A673 (cell line): Measurements from ENCODE around the gene PTGS1. TPM values are rescaled to one million over a fixed set of nuclear protein-coding genes. Genes with fewer than 3 reads are reported as not detected.

Source experiments
- BruUV-seq: library from RNA; stranded (reverse); fragments of 400-500 nt; replicated peaks from 2 replicates; lab custom pipeline; 2021; lab: Mats Ljungman, UMichigan
- CTCF ChIA-PET: fragments of 300-600 bp; sonication (Branson Sonifier 250); formaldehyde crosslinking; loops from one replicate; lab custom pipeline; 2022; ENCODE audit warnings: antibody characterized with exemption; lab: Charles Lee
- POLR2A ChIA-PET: fragments of 300-600 bp; sonication (Branson Sonifier 250); formaldehyde crosslinking; loops from one replicate; lab custom pipeline; 2022; ENCODE audit warnings: antibody characterized with exemption; ENCODE audit not compliant: low non-redundant PET; lab: Charles Lee
- DNase-seq: peaks from one replicate; pipeline ENCODE4 v3.0.0-alpha.2; 2015; ENCODE audit warnings: low spot score
- H3K27ac ChIP-seq: fragments of 200-600 bp; sonication (generic); 2 replicates; pipeline ENCODE4 v1.5.1; 2016; ENCODE audit warnings: mixed run types, low read depth, mild to moderate bottlenecking, mixed read lengths, antibody characterized with exemption, low read length; ENCODE audit not compliant: poor library complexity, severe bottlenecking
- H3K27me3 ChIP-seq: fragments of 200-600 bp; sonication (generic); replicated peaks from 2 replicates; pipeline ENCODE4 v1.6.1; 2017; ENCODE audit warnings: mixed run types, low read depth, mild to moderate bottlenecking, mixed read lengths, antibody characterized with exemption, low read length; ENCODE audit not compliant: insufficient read depth, poor library complexity
- H3K36me3 ChIP-seq: fragments of 200-600 bp; sonication (generic); 2 replicates; pipeline ENCODE4 v1.6.1; 2016; ENCODE audit warnings: mixed run types, mild to moderate bottlenecking, mixed read lengths, antibody characterized with exemption, low read length; ENCODE audit not compliant: insufficient read depth, poor library complexity, severe bottlenecking
- H3K4me1 ChIP-seq: fragments of 200-600 bp; sonication (generic); 2 replicates; pipeline ENCODE4 v1.6.1; 2017; ENCODE audit warnings: mixed run types, mild to moderate bottlenecking, mixed read lengths, antibody characterized with exemption, low read length; ENCODE audit not compliant: insufficient read depth, poor library complexity, severe bottlenecking
- H3K4me3 ChIP-seq: fragments of 200-600 bp; sonication (generic); 2 replicates; pipeline ENCODE4 v1.5.1; 2016; ENCODE audit warnings: low read depth, mixed run types, mild to moderate bottlenecking, mixed read lengths, low read length; ENCODE audit not compliant: poor library complexity, severe bottlenecking
- H3K9me3 ChIP-seq: fragments of 200-600 bp; sonication (generic); 2 replicates; pipeline ENCODE4 v1.6.1; 2016; ENCODE audit warnings: mixed run types, low read depth, mild to moderate bottlenecking, mixed read lengths, antibody characterized with exemption, low read length; ENCODE audit not compliant: poor library complexity, severe bottlenecking
- CTCF ChIP-seq: fragments of 300-800, 200-600 bp; sonication (generic); conservative IDR thresholded peaks from 2 replicates; pipeline ENCODE4 v1.5.1; 2017; ENCODE audit warnings: low read depth, mild to moderate bottlenecking, antibody characterized with exemption, low read length, moderate library complexity, mixed read lengths
- EZH2 ChIP-seq: fragments of 200-600 bp; sonication (generic); IDR thresholded peaks from 2 replicates; pipeline ENCODE4 v1.6.1; 2017; ENCODE audit warnings: borderline replicate concordance, low read depth, mild to moderate bottlenecking, mixed read lengths, antibody characterized with exemption, low read length; ENCODE audit not compliant: poor library complexity, severe bottlenecking
- intact Hi-C: fragments of 100-400 bp; cut with micrococcal nuclease; formaldehyde crosslinking; loops from one replicate; pipeline ENCODE4 v1.10.0; 2022; ENCODE audit not compliant: unreplicated experiment
- total RNA-seq: library from RNA; stranded (reverse); gene quantifications from 2 replicates; pipeline ENCODE4 v1.2.3, GENCODE V29; 2021

The PTGS1 gene
- total RNA-seq, 1 experiment from 2014 or later = not detected

- CTCF ChIA-PET = no interaction called here
Observed at GRCh38 chr9:122444041-122444733, 73.4 kb downstream of the PTGS1 start.

More at GRCh38 chr9:122444041-122444733, 73.4 kb downstream of the PTGS1 start:
- intact Hi-C loops = no loop called here
- POLR2A ChIA-PET = no interaction called here
- TF ChIP-seq EZH2 = no peak
- no peak for TF ChIP-seq CTCF
- Histone ChIP-seq H3K27ac (no peak overlapping the region), H3K27me3 (peaks cover 30% of the 10 kb centered on the region), H3K9me3 (peaks cover 8% of the 10 kb centered on the region), H3K36me3 (no peaks in the 10 kb centered on the region), H3K4me1 (no peaks in the 10 kb centered on the region), H3K4me3 (no peak overlapping the region)
- no TSS peak for BruUV-seq
- DNase-seq = no peak

Other genes starting within 250 kb of the PTGS1 start
- gene NDUFA8, start 211.2 kb upstream of the PTGS1 start, total RNA-seq = 105 and 107 TPM in 2 replicates
- not detected in 2 replicates for gene MORN5, start 211.1 kb upstream of the PTGS1 start, total RNA-seq
- not detected in 2 replicates for gene LHX6, start 142.1 kb upstream of the PTGS1 start, total RNA-seq
- 29.3 and 30.8 TPM in 2 replicates for gene RBM18, start 106.2 kb upstream of the PTGS1 start, total RNA-seq
- 35.0 and 44.9 TPM in 2 replicates for gene MRRF, start 106.1 kb upstream of the PTGS1 start, total RNA-seq
- not detected in 2 replicates for gene OR1J1, start 106.9 kb downstream of the PTGS1 start, total RNA-seq
- gene OR1J2, start 139.8 kb downstream of the PTGS1 start, total RNA-seq = not detected in 2 replicates
- gene OR1J4, start 148.1 kb downstream of the PTGS1 start, total RNA-seq = not detected in 2 replicates
- gene OR1N1, start 156.3 kb downstream of the PTGS1 start, total RNA-seq = not detected in 2 replicates
- not detected in 2 replicates for gene OR1N2, start 182.1 kb downstream of the PTGS1 start, total RNA-seq
- not detected in 2 replicates for gene OR1L8, start 212.4 kb downstream of the PTGS1 start, total RNA-seq
- not detected in 2 replicates for gene OR1Q1, start 243.7 kb downstream of the PTGS1 start, total RNA-seq